Karpas-422 (cell line): ENCODE measurements around the gene NUP37. TPM values are rescaled to one million over a fixed set of nuclear protein-coding genes. Genes with fewer than 3 reads are reported as not detected.

ENCODE experiments used
- DNase-seq: peaks from one replicate; pipeline ENCODE4 v3.0.0-alpha.2; 2015
- H2AFZ ChIP-seq: fragments of 200-600 bp; sonication (generic); 2 replicates; pipeline ENCODE4 v1.6.1; 2014; ENCODE audit warnings: antibody characterized with exemption, low read length, mixed read lengths
- H3K27ac ChIP-seq: fragments of 200-600 bp; sonication (generic); 2 replicates; pipeline ENCODE4 v1.5.1; 2014; ENCODE audit warnings: mild to moderate bottlenecking, low read length, moderate library complexity
- H3K27me3 ChIP-seq: fragments of 200-600 bp; sonication (generic); 2 replicates; pipeline ENCODE4 v1.6.1; 2014; ENCODE audit warnings: low read length, mixed read lengths
- H3K36me3 ChIP-seq: fragments of 200-600 bp; sonication (generic); 2 replicates; pipeline ENCODE4 v1.6.1; 2014; ENCODE audit warnings: low read length, mixed read lengths; ENCODE audit not compliant: insufficient read depth
- H3K4me1 ChIP-seq: fragments of 200-600 bp; sonication (generic); 2 replicates; pipeline ENCODE4 v1.6.1; 2014; ENCODE audit warnings: mild to moderate bottlenecking, low read length, mixed read lengths
- H3K4me2 ChIP-seq: fragments of 200-600 bp; sonication (generic); 2 replicates; pipeline ENCODE4 v1.6.1; 2014; ENCODE audit warnings: low read length, low read depth, mild to moderate bottlenecking; ENCODE audit not compliant: poor library complexity, severe bottlenecking
- H3K4me3 ChIP-seq: fragments of 200-600 bp; sonication (generic); 2 replicates; pipeline ENCODE4 v1.5.1; 2014; ENCODE audit warnings: mild to moderate bottlenecking, antibody characterized with exemption, low read length, mixed read lengths
- H3K79me2 ChIP-seq: fragments of 200-600 bp; sonication (generic); 2 replicates; pipeline ENCODE4 v1.6.1; 2014; ENCODE audit warnings: mild to moderate bottlenecking, low read length, mixed read lengths
- H3K9ac ChIP-seq: fragments of 200-600 bp; sonication (generic); 2 replicates; pipeline ENCODE4 v1.6.0; 2014; ENCODE audit warnings: low read length
- H3K9me2 ChIP-seq: fragments of 200-600 bp; sonication (generic), shearing (Covaris generic); replicated peaks from 2 replicates; pipeline ENCODE4 v1.6.0; 2014; ENCODE audit warnings: mild to moderate bottlenecking, low read length, moderate library complexity; ENCODE audit not compliant: insufficient read depth
- H3K9me3 ChIP-seq: fragments of 300-700, 200-600 bp; sonication (generic); 2 replicates; pipeline ENCODE4 v1.6.1; 2014; ENCODE audit warnings: low read length, mixed read lengths
- H4K20me1 ChIP-seq: fragments of 200-600 bp; sonication (generic); 2 replicates; pipeline ENCODE4 v1.6.1; 2014; ENCODE audit warnings: mild to moderate bottlenecking, antibody characterized with exemption, low read length, low read depth; ENCODE audit not compliant: insufficient read depth
- total RNA-seq: library from RNA; depleted of rRNA; stranded (reverse); fragments of >200 nt; shearing (Covaris generic); gene quantifications from 2 replicates; pipeline ENCODE4 v1.2.3, GENCODE V29; 2014; ENCODE audit warnings: low replicate concordance; rRNA removed

The NUP37 gene
- total RNA-seq, 1 experiment from 2014 or later: 108 TPM

DNA sequence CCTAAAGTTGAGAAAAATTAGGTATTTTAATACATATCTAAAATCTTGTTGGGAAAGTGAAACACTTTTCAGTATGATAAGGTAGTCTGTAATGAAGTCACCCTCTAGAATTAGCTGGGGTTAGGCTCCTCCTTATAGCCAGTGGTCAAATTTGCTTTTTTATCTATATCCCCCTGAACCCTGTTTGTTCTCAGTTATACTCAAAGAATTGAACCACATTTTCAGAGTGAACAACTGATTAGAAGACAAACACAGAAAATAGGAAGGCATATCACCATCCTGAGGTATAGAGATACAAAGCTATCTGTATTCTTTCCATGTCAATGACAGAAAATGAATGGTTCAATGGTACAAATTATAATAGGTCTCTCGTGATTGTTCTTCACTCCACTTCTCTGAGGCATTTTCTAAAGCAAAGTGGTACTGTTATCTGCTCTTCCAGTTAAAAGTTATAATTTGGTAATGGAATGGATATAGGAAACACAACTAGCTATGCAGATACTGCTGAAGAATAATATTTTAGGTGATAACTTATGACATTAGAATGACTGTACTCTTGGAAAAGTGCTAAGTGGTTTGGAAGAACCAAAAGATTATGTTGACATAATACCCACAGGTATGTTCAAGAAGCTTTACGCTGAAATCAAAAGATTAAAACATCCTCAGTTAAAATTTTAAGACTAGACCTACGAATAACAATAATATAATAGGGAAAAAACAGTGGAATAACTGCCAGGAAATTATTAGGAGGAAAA lies 85.7 kb downstream of the NUP37 start:
- Histone ChIP-seq H3K4me1 (no peaks in the 10 kb centered on the region), H2AFZ (no peak overlapping the region), H3K36me3 (peaks cover 15% of the 10 kb centered on the region; the same call in 1 of the 2 replicates), H4K20me1 (no peaks in the 10 kb centered on the region), H3K27ac (no peak overlapping the region), H3K4me3 (no peak overlapping the region), H3K4me2 (no peak overlapping the region), H3K9me3 (no peaks in the 10 kb centered on the region), H3K27me3 (no peaks in the 10 kb centered on the region), H3K9me2 (no peaks in the 10 kb centered on the region), H3K79me2 (no peaks in the 10 kb centered on the region), H3K9ac (no peak overlapping the region)
- DNase-seq: no peak

DNA sequence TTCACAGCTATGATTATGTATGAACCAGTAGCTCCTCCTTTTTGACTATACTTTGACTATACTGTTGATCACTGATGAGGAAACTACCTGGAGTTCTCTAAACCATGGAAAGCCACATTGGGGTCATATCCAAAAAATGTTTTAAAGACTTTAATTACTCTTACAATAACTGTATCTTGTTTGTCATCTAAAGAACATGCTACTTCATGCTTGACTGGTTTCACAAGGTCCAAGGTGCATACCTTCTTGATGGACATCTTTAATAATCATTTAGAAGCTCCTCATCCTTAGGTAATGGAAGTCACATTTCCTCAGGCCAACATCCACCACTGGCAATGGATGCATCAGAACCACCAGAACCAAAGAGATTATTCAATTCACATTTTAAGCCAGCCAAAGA lies 88.1 kb downstream of the NUP37 start:
- Histone ChIP-seq H3K27ac (no peak overlapping the region), H3K4me3 (no peak overlapping the region), H2AFZ (no peak overlapping the region), H3K27me3 (no peaks in the 10 kb centered on the region), H3K9me3 (no peaks in the 10 kb centered on the region), H3K79me2 (no peaks in the 10 kb centered on the region), H3K4me2 (no peak overlapping the region), H4K20me1 (no peaks in the 10 kb centered on the region), H3K4me1 (no peaks in the 10 kb centered on the region), H3K9ac (no peak overlapping the region), H3K9me2 (no peaks in the 10 kb centered on the region), H3K36me3 (peaks cover 15% of the 10 kb centered on the region; the same call in 1 of the 2 replicates)
- no peak for DNase-seq

DNA sequence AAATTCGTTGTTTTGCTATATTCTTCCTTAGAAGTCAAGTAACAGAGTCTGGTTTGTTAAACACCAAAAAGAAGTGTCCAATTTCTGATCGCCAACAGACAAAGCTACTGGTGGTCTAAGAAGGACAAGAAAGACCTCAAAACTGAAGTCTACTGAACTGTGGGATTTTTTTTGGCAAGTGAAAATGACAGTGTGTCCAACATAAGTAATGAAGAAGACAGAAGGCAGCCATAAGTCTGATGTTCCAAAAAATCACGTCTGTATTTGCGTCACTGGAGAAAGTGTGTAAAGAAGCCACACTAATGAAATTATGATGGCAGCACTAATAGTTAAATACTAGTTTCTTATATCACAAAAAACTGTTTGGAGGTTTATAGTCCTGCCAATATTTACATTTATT lies 90.8 kb downstream of the NUP37 start:
- Histone ChIP-seq H3K4me3 (no peak overlapping the region), H2AFZ (no peak overlapping the region), H3K9ac (no peak overlapping the region), H3K27me3 (no peaks in the 10 kb centered on the region), H3K4me2 (no peak overlapping the region), H4K20me1 (no peaks in the 10 kb centered on the region), H3K9me3 (no peaks in the 10 kb centered on the region), H3K79me2 (no peaks in the 10 kb centered on the region), H3K9me2 (no peaks in the 10 kb centered on the region), H3K4me1 (no peaks in the 10 kb centered on the region), H3K27ac (no peak overlapping the region), H3K36me3 (peaks cover under 1% of the 10 kb centered on the region; the same call in 1 of the 2 replicates)
- no peak for DNase-seq

DNA sequence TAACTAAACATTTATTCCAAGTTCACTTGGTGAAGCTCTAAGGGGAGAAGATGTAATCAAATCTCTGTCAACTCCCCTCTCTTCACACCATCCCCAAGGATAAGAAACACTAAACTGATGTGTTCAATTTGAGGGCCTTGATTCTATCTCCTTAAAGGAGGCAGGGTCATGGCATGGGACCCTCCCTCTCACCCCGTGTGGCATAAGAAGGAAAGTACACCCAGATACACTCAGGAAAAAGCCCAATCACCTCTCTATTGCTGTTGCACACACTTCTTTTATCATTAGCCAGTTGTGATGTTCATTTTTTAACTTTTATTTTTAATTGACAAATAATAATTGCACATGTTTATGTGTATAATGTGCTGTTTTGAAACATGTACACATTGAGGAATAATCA lies 93.2 kb downstream of the NUP37 start:
- Histone ChIP-seq H3K36me3 (no peaks in the 10 kb centered on the region), H3K9me3 (no peaks in the 10 kb centered on the region), H3K9ac (no peak overlapping the region), H3K4me3 (no peak overlapping the region), H4K20me1 (no peaks in the 10 kb centered on the region), H3K27ac (no peak overlapping the region), H3K79me2 (no peaks in the 10 kb centered on the region), H3K27me3 (no peaks in the 10 kb centered on the region), H3K4me2 (no peak overlapping the region), H3K9me2 (no peaks in the 10 kb centered on the region), H3K4me1 (no peaks in the 10 kb centered on the region), H2AFZ (no peak overlapping the region)
- DNase-seq: no peak

DNA sequence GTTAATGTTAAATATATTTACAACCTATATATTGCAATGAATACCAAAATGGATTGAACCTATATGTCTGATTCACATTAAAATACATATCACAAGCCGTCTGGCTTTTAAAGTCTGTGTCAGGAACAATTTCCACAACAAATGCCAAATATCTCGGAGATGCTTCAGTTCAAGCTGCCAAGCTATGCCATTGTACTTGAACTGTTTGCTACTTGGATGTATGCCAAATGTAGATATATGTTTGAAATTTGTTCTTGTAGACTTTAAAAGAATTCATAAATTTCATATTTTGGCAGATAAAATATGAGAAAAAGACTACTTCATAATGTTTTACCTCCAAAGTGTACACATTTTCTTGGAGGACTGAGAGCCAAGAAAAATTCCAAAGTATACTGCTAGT lies 95.1 kb downstream of the NUP37 start:
- Histone ChIP-seq H3K4me3 (no peak overlapping the region), H3K4me1 (no peaks in the 10 kb centered on the region), H3K27ac (no peak overlapping the region), H3K9ac (no peak overlapping the region), H3K9me2 (no peaks in the 10 kb centered on the region), H3K36me3 (no peaks in the 10 kb centered on the region), H3K4me2 (no peak overlapping the region), H3K79me2 (no peaks in the 10 kb centered on the region), H2AFZ (no peak overlapping the region), H4K20me1 (no peaks in the 10 kb centered on the region), H3K9me3 (no peaks in the 10 kb centered on the region), H3K27me3 (no peaks in the 10 kb centered on the region)
- DNase-seq: no peak

DNA sequence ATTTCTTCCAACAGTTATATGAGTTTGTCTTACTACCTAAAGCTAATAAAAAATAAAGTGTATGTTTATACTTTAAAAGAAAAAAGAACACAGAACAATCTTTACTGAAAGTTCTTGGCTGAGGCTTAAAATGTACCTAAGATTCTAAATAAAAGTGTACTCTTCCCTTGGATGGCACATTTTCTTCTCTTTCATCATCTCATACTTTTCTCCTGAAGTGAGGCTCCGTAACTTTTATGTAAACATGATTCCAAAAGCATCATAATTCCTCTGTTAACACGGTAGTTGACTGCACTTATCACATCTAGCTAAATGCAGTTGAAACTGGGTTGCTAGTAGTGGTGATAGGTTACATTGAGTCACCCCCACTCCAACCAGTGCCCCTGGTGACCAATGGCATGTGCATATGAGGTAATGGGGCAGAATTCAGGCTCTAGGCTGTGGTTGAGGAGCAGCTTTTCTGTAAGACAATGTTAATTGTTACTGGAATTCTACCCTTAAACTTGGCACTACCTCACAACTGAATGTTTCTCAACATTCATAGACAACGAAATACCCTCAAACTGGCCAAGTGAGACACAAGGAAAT lies 96.5 kb downstream of the NUP37 start:
- no peaks in the 10 kb centered on the region for H3K9me2 ChIP-seq
- no peaks in the 10 kb centered on the region for H3K9me3 ChIP-seq
- no peaks in the 10 kb centered on the region for H3K27me3 ChIP-seq
- no peak overlapping the region for H3K4me3 ChIP-seq
- no peak overlapping the region for H2AFZ ChIP-seq
- H3K79me2 ChIP-seq: no peaks in the 10 kb centered on the region
- H4K20me1 ChIP-seq: no peaks in the 10 kb centered on the region
- no peak for DNase-seq
- H3K27ac ChIP-seq: no peak overlapping the region
- no peak overlapping the region for H3K4me2 ChIP-seq
- no peak overlapping the region for H3K9ac ChIP-seq
- no peaks in the 10 kb centered on the region for H3K4me1 ChIP-seq
- no peaks in the 10 kb centered on the region for H3K36me3 ChIP-seq

Other genes with a start within 250 kb of the NUP37 start
- not detected in 2 replicates for gene DRAM1, start 242.5 kb downstream of the NUP37 start, total RNA-seq
- gene WASHC3, start 58.1 kb downstream of the NUP37 start, total RNA-seq: 70.5 and 75.1 TPM in 2 replicates
- gene PARPBP, start 69 bp upstream of the NUP37 start, total RNA-seq: 13.7 and 49.6 TPM in 2 replicates
- not detected in 2 replicates for gene PMCH, start 77.7 kb upstream of the NUP37 start, total RNA-seq